Astrocyte (in vitro differentiated cells and primary cell): ENCODE results near the gene KAT7. TPM values are rescaled to one million over a fixed set of nuclear protein-coding genes. Genes with fewer than 3 reads are reported as not detected.

Experiments used
- DNase-seq: peaks from one replicate; pipeline ENCODE4 v3.0.0-alpha.2; 2010; ENCODE audit warnings: low read depth
- FAIRE-seq: peaks from 2 replicates; lab custom pipeline; 2011; peaks lifted over from hg19 to GRCh38; lab: Jason Lieb, UNC
- H2AFZ ChIP-seq: 2 replicates; pipeline ENCODE4 v1.6.0; 2012; ENCODE audit warnings: low read depth, low read length, inconsistent platforms
- H3K27ac ChIP-seq: 2 replicates; pipeline ENCODE4 v1.5.1; 2011; ENCODE audit warnings: low read depth, low read length, inconsistent platforms
- H3K27me3 ChIP-seq: 2 replicates; pipeline ENCODE4 v1.6.0; 2011; ENCODE audit warnings: low read length, inconsistent platforms; ENCODE audit not compliant: insufficient read depth
- H3K36me3 ChIP-seq: 2 replicates; pipeline ENCODE4 v1.5.1; 2011; ENCODE audit warnings: low read length, inconsistent platforms; ENCODE audit not compliant: insufficient read depth
- H3K4me1 ChIP-seq: 2 replicates; pipeline ENCODE4 v1.5.1; 2011; ENCODE audit warnings: low read length, inconsistent platforms; ENCODE audit not compliant: insufficient read depth
- H3K4me2 ChIP-seq: 2 replicates; pipeline ENCODE4 v1.6.0; 2012; ENCODE audit warnings: low read length, inconsistent platforms
- H3K4me3 ChIP-seq: 2 replicates; pipeline ENCODE4 v1.5.1; 2011; ENCODE audit warnings: low read depth, mild to moderate bottlenecking, low read length, inconsistent platforms; ENCODE audit not compliant: insufficient read depth
- H3K79me2 ChIP-seq: 2 replicates; pipeline ENCODE4 v1.6.0; 2012; ENCODE audit warnings: mild to moderate bottlenecking, low read length, inconsistent platforms; ENCODE audit not compliant: insufficient read depth
- H3K9ac ChIP-seq: 2 replicates; pipeline ENCODE4 v1.6.0; 2012; ENCODE audit warnings: mild to moderate bottlenecking, low read length, inconsistent platforms
- H3K9me3 ChIP-seq: 2 replicates; pipeline ENCODE4 v1.5.1; 2012; ENCODE audit warnings: low read depth, mild to moderate bottlenecking, low read length, inconsistent platforms; ENCODE audit not compliant: insufficient read depth
- H4K20me1 ChIP-seq: 2 replicates; pipeline ENCODE4 v1.6.0; 2012; ENCODE audit warnings: low read length, inconsistent platforms; ENCODE audit not compliant: insufficient read depth
- H3K27ac Mint-ChIP-seq: one replicate; pipeline ENCODE4 v1.8.0; 2021; ENCODE audit warnings: mild to moderate bottlenecking, mixed read lengths; ENCODE audit not compliant: unreplicated experiment
- H3K27me3 Mint-ChIP-seq: one replicate; pipeline ENCODE4 v1.8.0; 2021; ENCODE audit warnings: low read depth, mixed read lengths; ENCODE audit not compliant: unreplicated experiment
- H3K36me3 Mint-ChIP-seq: one replicate; pipeline ENCODE4 v1.8.0; 2021; ENCODE audit warnings: low read depth, mixed read lengths; ENCODE audit not compliant: unreplicated experiment
- H3K4me1 Mint-ChIP-seq: one replicate; pipeline ENCODE4 v1.8.0; 2021; ENCODE audit warnings: low read depth, mixed read lengths; ENCODE audit not compliant: unreplicated experiment
- H3K4me3 Mint-ChIP-seq: one replicate; pipeline ENCODE4 v1.8.0; 2021; ENCODE audit warnings: mild to moderate bottlenecking, moderate library complexity, mixed read lengths; ENCODE audit not compliant: unreplicated experiment
- H3K9me3 Mint-ChIP-seq: one replicate; pipeline ENCODE4 v1.8.0; 2021; ENCODE audit warnings: mild to moderate bottlenecking, mixed read lengths; ENCODE audit not compliant: unreplicated experiment
- CTCF ChIP-seq: IDR thresholded peaks from 2 replicates; pipeline ENCODE4 v1.5.1; 2011; ENCODE audit warnings: low read depth, mild to moderate bottlenecking, inconsistent platforms, low read length, moderate library complexity; ENCODE audit not compliant: insufficient read depth
- EZH2 ChIP-seq: IDR thresholded peaks from 2 replicates; pipeline ENCODE4 v1.6.1; 2012; ENCODE audit warnings: mild to moderate bottlenecking, low read length, inconsistent platforms; ENCODE audit not compliant: insufficient read depth
- total RNA-seq: library from RNA; stranded (reverse); gene quantifications from 2 replicates; pipeline ENCODE4 v1.2.1, GENCODE V29; 2021

Gene KAT7
- total RNA-seq, 1 donor from 2014 or later = 42.0 TPM

- no peak for FAIRE-seq
Observed at GRCh38 chr17:49873926-49874325, 85.4 kb downstream of the KAT7 start.

GRCh38 chr17:49874911-49875310 is 86.4 kb downstream of the KAT7 start:
- Mint-ChIP-seq H3K4me3 (no peak overlapping the region), H3K27me3 (peaks cover 36% of the 10 kb centered on the region), H3K36me3 (no peaks in the 10 kb centered on the region), H3K27ac (no peak overlapping the region), H3K9me3 (no peaks in the 10 kb centered on the region), H3K4me1 (peaks cover 14% of the 10 kb centered on the region)
- FAIRE-seq = no peak
- Histone ChIP-seq H3K9me3 (no peaks in the 10 kb centered on the region), H3K27ac (no peak overlapping the region), H3K4me3 (no peak overlapping the region), H3K4me2 (no peak overlapping the region), H3K79me2 (no peaks in the 10 kb centered on the region), H3K27me3 (peaks cover 18% of the 10 kb centered on the region), H4K20me1 (no peaks in the 10 kb centered on the region), H2AFZ (no peak overlapping the region), H3K9ac (no peak overlapping the region), H3K36me3 (no peaks in the 10 kb centered on the region), H3K4me1 (no peaks in the 10 kb centered on the region)
- DNase-seq = no peak
- TF ChIP-seq CTCF (no peak), EZH2 (no peak)

More at GRCh38 chr17:49873926-49874325, 85.4 kb downstream of the KAT7 start:
- no peak for DNase-seq
- Histone ChIP-seq H3K27me3 (peaks cover 9% of the 10 kb centered on the region), H4K20me1 (no peaks in the 10 kb centered on the region), H3K27ac (no peak overlapping the region), H3K36me3 (no peaks in the 10 kb centered on the region), H3K4me2 (no peak overlapping the region), H3K4me1 (no peaks in the 10 kb centered on the region), H3K79me2 (no peaks in the 10 kb centered on the region), H2AFZ (no peak overlapping the region), H3K4me3 (no peak overlapping the region), H3K9ac (no peak overlapping the region), H3K9me3 (no peaks in the 10 kb centered on the region)
- Mint-ChIP-seq H3K36me3 (no peaks in the 10 kb centered on the region), H3K9me3 (no peaks in the 10 kb centered on the region), H3K4me1 (peaks cover 9% of the 10 kb centered on the region), H3K4me3 (no peak overlapping the region), H3K27ac (no peak overlapping the region), H3K27me3 (peaks cover 34% of the 10 kb centered on the region)
- TF ChIP-seq EZH2 = no peak
- no peak for TF ChIP-seq CTCF

- H3K27ac Mint-ChIP-seq = no peak overlapping the region
- H3K4me2 ChIP-seq = no peak overlapping the region
Observed at GRCh38 chr17:49875685-49876084, 87.2 kb downstream of the KAT7 start.

More at GRCh38 chr17:49875685-49876084, 87.2 kb downstream of the KAT7 start:
- Histone ChIP-seq H3K27me3 (peaks cover 19% of the 10 kb centered on the region), H3K36me3 (no peaks in the 10 kb centered on the region), H3K27ac (no peak overlapping the region), H3K79me2 (no peaks in the 10 kb centered on the region), H4K20me1 (no peaks in the 10 kb centered on the region), H3K4me3 (no peak overlapping the region), H3K9me3 (no peaks in the 10 kb centered on the region), H3K9ac (no peak overlapping the region), H2AFZ (no peak overlapping the region), H3K4me1 (no peaks in the 10 kb centered on the region)
- no peak for FAIRE-seq
- no peak for TF ChIP-seq EZH2
- no peak for TF ChIP-seq CTCF
- DNase-seq = no peak
- Mint-ChIP-seq H3K4me3 (no peak overlapping the region), H3K4me1 (peaks cover 16% of the 10 kb centered on the region), H3K27me3 (peaks cover 33% of the 10 kb centered on the region), H3K36me3 (no peaks in the 10 kb centered on the region), H3K9me3 (no peaks in the 10 kb centered on the region)
